K562 (cell line): ENCODE results near the gene RBMXL2. TPM values are rescaled to one million over a fixed set of nuclear protein-coding genes. Genes with fewer than 3 reads are reported as not detected.
A peak's percentile ranks its signal among the peaks of the same experiment; 100 is the strongest.

ENCODE experiments used
- BRD4 ChIP-seq: fragments of 200-600 bp; sonication (generic); IDR thresholded peaks from 2 replicates; pipeline ENCODE4 v1.6.1; 2017; ENCODE audit warnings: inconsistent platforms
- CBFA2T3 ChIP-seq: fragments of 450-650 bp; IDR thresholded peaks from 2 replicates; pipeline ENCODE4 v1.6.1; 2017
- CBX3 ChIP-seq, 2 experiments: IDR thresholded peaks; 1 replicate in 1 of 2; 2 replicates in 1 of 2; pipeline ENCODE4 v1.6.1; 2012; ENCODE audit warnings: inconsistent platforms in 2 of 2, low read length in 2 of 2, borderline replicate concordance in 1 of 2, control low read depth in 1 of 2
- CEBPG ChIP-seq, 3 experiments: fragments of 200-800 bp in 1 of 3; sonication (Bioruptor generic) in 1 of 3; sonication (generic) in 1 of 3; formaldehyde crosslinking in 1 of 3; IDR thresholded peaks in 2 of 3; conservative IDR thresholded peaks in 1 of 3; 2 replicates each; pipeline versions ENCODE4 v1.6.1 to v1.8.0; 2016 to 2022; ENCODE audit warnings: missing compliant biosample characterization in 2 of 3, missing genetic modification characterization in 2 of 3, mild to moderate bottlenecking in 1 of 3, missing genetic modification reagents in 1 of 3
- FOS ChIP-seq: IDR thresholded peaks from 3 replicates; pipeline ENCODE4 v1.6.1; 2011; ENCODE audit not compliant: insufficient read length; ENCODE audit errors: extremely low read depth
- HLTF ChIP-seq: fragments of 450-650 bp; IDR thresholded peaks from 2 replicates; pipeline ENCODE4 v1.6.1; 2016
- KLF13 ChIP-seq: fragments of 450-650 bp; IDR thresholded peaks from 2 replicates; pipeline ENCODE4 v1.6.1; 2016; ENCODE audit warnings: missing genetic modification characterization, low read depth, mild to moderate bottlenecking, missing compliant biosample characterization, moderate library complexity, borderline replicate concordance
- MEIS2 ChIP-seq: fragments of 450-650 bp; IDR thresholded peaks from 2 replicates; pipeline ENCODE4 v1.6.1; 2014; ENCODE audit warnings: mild to moderate bottlenecking; ENCODE audit not compliant: partially characterized antibody
- RUNX1 ChIP-seq: sonication (generic); IDR thresholded peaks from 2 replicates; pipeline ENCODE4 v1.6.1; 2016; ENCODE audit warnings: antibody characterized with exemption, low read depth
- SNRNP70 ChIP-seq: fragments of 200-400 bp; formaldehyde crosslinking; optimal IDR thresholded peaks from 2 replicates; pipeline ENCODE3; 2017; ENCODE audit warnings: low read depth, low read length
- TAF1 ChIP-seq: IDR thresholded peaks from 2 replicates; pipeline ENCODE4 v1.6.1; 2011; ENCODE audit warnings: mild to moderate bottlenecking, low read length, moderate library complexity; ENCODE audit not compliant: insufficient read depth, control insufficient read depth, severe bottlenecking; ENCODE audit errors: extremely low read depth
- TAL1 ChIP-seq: fragments of 450-650 bp; IDR thresholded peaks from 2 replicates; pipeline ENCODE4 v1.6.1; 2016; ENCODE audit warnings: mild to moderate bottlenecking
- TEAD1 ChIP-seq, 2 experiments: fragments of 450-650 bp in 1 of 2; sonication (generic) in 1 of 2; formaldehyde crosslinking; IDR thresholded peaks; 2 replicates each; pipeline versions ENCODE4 v1.4.0 to v1.8.0; 2020 to 2022; ENCODE audit warnings: mild to moderate bottlenecking in 2 of 2, missing genetic modification reagents in 1 of 2
- TRIM24 ChIP-seq, 2 experiments: fragments of 450-650 bp; IDR thresholded peaks; 2 replicates each; pipeline ENCODE4 v1.6.1; 2016
- TRIM28 ChIP-seq: fragments of 450-650 bp; IDR thresholded peaks from 2 replicates; pipeline ENCODE4 v1.6.1; 2017
- ZNF253 ChIP-seq: fragments of 250-450 bp; sonication (Bioruptor Pico); conservative IDR thresholded peaks from 2 replicates; pipeline ENCODE4 v1.6.1; 2021; ENCODE audit warnings: mild to moderate bottlenecking
- ZNF274 ChIP-seq: IDR thresholded peaks from 2 replicates; pipeline ENCODE4 v1.6.1; 2011; ENCODE audit warnings: low read depth, mild to moderate bottlenecking, low read length, moderate library complexity, borderline replicate concordance
- ZNF655 ChIP-seq: fragments of 250-450 bp; sonication (Bioruptor Pico); IDR thresholded peaks from 2 replicates; pipeline ENCODE4 v1.5.0; 2021
- polyA plus RNA-seq, 8 experiments: library from polyadenylated mRNA; depleted of rRNA in 4 of 8; stranded (reverse) in 5 of 8; unstranded in 3 of 8; fragments of >200 nt; fragmentation: Nextera tagmentation in 2 of 8; fragmentation: Illumina TruSeq in 1 of 8; extraction: Ambion mirVana in 2 of 8; extraction: Trizol in 1 of 8; gene quantifications; 2 replicates each; pipeline versions ENCODE4 v1.2.1 to v1.2.3, GENCODE V29; 2011 to 2014; ENCODE audit warnings: inconsistent platforms in 1 of 8, missing spikeins in 1 of 8
- total RNA-seq, 7 experiments: library from RNA; depleted of rRNA in 6 of 7; stranded (reverse); fragments of >200 nt in 6 of 7; fragmentation: Illumina TruSeq in 2 of 7; extraction: Trizol in 2 of 7; gene quantifications; 2 replicates each; pipeline versions ENCODE4 v1.2.1 to v1.2.3, GENCODE V29; 2011 to 2021; ENCODE audit warnings: low replicate concordance in 1 of 7
- TF ChIP-seq, protein P1 (sequence below): fragments of 450-650 bp; formaldehyde crosslinking; conservative IDR thresholded peaks from 2 replicates; pipeline ENCODE4 v1.4.0; 2022; ENCODE audit warnings: mild to moderate bottlenecking, missing genetic modification characterization
- TF ChIP-seq, protein P2 (sequence below): fragments of 250-450 bp; sonication (Bioruptor Pico); IDR thresholded peaks from 2 replicates; pipeline ENCODE4 v1.4.0; 2020; ENCODE audit warnings: borderline replicate concordance
- TF ChIP-seq, protein P3 (sequence below): fragments of 450-650 bp; IDR thresholded peaks from 2 replicates; pipeline ENCODE4 v1.6.1; 2018; ENCODE audit not compliant: partially characterized antibody

Gene RBMXL2
- total and polyA plus RNA-seq, 9 of the 15 experiments (the other 6 are each of a cell fraction or from before 2014, with no cell fraction given) = 0.07 to 0.45 (median 0.21) TPM; not detected in 3

GRCh38 chr11:7079545-7080135 is 9.2 kb upstream of the RBMXL2 start (continued):
- TF ChIP-seq, protein P1, sequence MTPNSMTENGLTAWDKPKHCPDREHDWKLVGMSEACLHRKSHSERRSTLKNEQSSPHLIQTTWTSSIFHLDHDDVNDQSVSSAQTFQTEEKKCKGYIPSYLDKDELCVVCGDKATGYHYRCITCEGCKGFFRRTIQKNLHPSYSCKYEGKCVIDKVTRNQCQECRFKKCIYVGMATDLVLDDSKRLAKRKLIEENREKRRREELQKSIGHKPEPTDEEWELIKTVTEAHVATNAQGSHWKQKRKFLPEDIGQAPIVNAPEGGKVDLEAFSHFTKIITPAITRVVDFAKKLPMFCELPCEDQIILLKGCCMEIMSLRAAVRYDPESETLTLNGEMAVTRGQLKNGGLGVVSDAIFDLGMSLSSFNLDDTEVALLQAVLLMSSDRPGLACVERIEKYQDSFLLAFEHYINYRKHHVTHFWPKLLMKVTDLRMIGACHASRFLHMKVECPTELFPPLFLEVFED = no peak
- TF ChIP-seq, protein P2, sequence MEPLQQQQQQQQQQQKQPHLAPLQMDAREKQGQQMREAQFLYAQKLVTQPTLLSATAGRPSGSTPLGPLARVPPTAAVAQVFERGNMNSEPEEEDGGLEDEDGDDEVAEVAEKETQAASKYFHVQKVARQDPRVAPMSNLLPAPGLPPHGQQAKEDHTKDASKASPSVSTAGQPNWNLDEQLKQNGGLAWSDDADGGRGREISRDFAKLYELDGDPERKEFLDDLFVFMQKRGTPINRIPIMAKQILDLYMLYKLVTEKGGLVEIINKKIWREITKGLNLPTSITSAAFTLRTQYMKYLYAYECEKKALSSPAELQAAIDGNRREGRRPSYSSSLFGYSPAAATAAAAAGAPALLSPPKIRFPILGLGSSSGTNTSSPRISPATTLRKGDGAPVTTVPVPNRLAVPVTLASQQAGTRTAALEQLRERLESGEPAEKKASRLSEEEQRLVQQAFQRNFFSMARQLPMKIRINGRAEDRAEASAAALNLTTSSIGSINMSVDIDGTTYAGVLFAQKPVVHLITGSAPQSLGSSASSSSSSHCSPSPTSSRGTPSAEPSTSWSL (CRISPR knock-in tag) = no peak
- no peak for TF ChIP-seq ZNF253 (CRISPR knock-in tag)
- peak; percentile 84 to 90 for TF ChIP-seq TRIM24 (IDR thresholded peaks at IDR 0.05)
- no peak for TF ChIP-seq KLF13 (tag)
- TF ChIP-seq SNRNP70 = no peak
- no peak for TF ChIP-seq BRD4
- TF ChIP-seq CEBPG (CRISPR knock-in tag; IDR thresholded peaks at IDR 0.05) = no peak
- TF ChIP-seq CEBPG (tag; conservative IDR thresholded peaks at IDR 0.05 in 1 of 2, IDR thresholded peaks at IDR 0.05 in 1 of 2) = no peak
- peak in 1 of 2 experiments; percentile 95; a peak in 2 of 3 replicates for TF ChIP-seq CBX3 (IDR thresholded peaks at IDR 0.05; ENCODE audit: borderline replicate concordance in 1 of 2, low read length in 2 of 2)
- no peak for TF ChIP-seq FOS
- peak in 1 of 2 experiments; percentile 31; a peak in 1 of 4 replicates for TF ChIP-seq TEAD1 (CRISPR knock-in tag; IDR thresholded peaks at IDR 0.05)
- peak; percentile 68 for TF ChIP-seq TAL1
- TF ChIP-seq MEIS2 = peak; percentile 18
- TF ChIP-seq TRIM28 = peak; percentile 90; the same call in 1 of the 2 replicates
- no peak for TF ChIP-seq TAF1
- TF ChIP-seq CBFA2T3 = peak; percentile 80
- no peak for TF ChIP-seq RUNX1
- no peak for TF ChIP-seq HLTF
- TF ChIP-seq ZNF274 = no peak
- TF ChIP-seq, protein P3, sequence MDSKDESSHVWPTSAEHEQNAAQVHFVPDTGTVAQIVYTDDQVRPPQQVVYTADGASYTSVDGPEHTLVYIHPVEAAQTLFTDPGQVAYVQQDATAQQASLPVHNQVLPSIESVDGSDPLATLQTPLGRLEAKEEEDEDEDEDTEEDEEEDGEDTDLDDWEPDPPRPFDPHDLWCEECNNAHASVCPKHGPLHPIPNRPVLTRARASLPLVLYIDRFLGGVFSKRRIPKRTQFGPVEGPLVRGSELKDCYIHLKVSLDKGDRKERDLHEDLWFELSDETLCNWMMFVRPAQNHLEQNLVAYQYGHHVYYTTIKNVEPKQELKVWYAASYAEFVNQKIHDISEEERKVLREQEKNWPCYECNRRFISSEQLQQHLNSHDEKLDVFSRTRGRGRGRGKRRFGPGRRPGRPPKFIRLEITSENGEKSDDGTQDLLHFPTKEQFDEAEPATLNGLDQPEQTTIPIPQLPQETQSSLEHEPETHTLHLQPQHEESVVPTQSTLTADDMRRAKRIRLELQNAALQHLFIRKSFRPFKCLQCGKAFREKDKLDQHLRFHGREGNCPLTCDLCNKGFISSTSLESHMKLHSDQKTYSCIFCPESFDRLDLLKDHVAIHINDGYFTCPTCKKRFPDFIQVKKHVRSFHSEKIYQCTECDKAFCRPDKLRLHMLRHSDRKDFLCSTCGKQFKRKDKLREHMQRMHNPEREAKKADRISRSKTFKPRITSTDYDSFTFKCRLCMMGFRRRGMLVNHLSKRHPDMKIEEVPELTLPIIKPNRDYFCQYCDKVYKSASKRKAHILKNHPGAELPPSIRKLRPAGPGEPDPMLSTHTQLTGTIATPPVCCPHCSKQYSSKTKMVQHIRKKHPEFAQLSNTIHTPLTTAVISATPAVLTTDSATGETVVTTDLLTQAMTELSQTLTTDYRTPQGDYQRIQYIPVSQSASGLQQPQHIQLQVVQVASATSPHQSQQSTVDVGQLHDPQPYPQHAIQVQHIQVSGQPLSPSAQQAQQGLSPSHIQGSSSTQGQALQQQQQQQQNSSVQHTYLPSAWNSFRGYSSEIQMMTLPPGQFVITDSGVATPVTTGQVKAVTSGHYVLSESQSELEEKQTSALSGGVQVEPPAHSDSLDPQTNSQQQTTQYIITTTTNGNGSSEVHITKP = peak; percentile 89
- TF ChIP-seq ZNF655 = no peak
